K562 (cell line): Measurements from ENCODE around the gene MYL6B. TPM values are rescaled to one million over a fixed set of nuclear protein-coding genes. Genes with fewer than 3 reads are reported as not detected.

Experiments used
- ATAC-seq: fragments of 200-7000 bp; cut with Tn5 transposase; 3 replicates; pipeline ENCODE4 v1.9.1; 2020; ENCODE audit warnings: moderate library complexity
- BruUV-seq: library from RNA; stranded (reverse); fragments of 400-500 nt; replicated peaks from 2 replicates; lab custom pipeline; 2021; lab: Mats Ljungman, UMichigan
- CTCF ChIA-PET: fragments of 300-600 bp; formaldehyde crosslinking; extraction: SDS; loops from one replicate; lab custom pipeline; 2021; ENCODE audit warnings: low intra/inter-chr PET ratio; lab: Yijun Ruan, JAX
- POLR2A ChIA-PET: fragments of 300-600, 350-650 bp; sonication (Branson Sonifier 250); formaldehyde crosslinking; extraction: SDS; loops from one replicate; lab custom pipeline; 2021; ENCODE audit warnings: antibody characterized with exemption, inconsistent platforms; lab: Yijun Ruan, JAX
- DNase-seq, 4 experiments: peaks; one replicate each; pipeline versions ENCODE4 v3.0.0 to v3.0.0-alpha.2; 2011 to 2018; ENCODE audit warnings: low spot score in 3 of 4, mixed read lengths in 3 of 4; ENCODE audit errors: extremely low read depth in 1 of 4
- FAIRE-seq: peaks from 2 replicates; lab custom pipeline; 2011; peaks lifted over from hg19 to GRCh38; lab: Jason Lieb, UNC
- H2AFZ ChIP-seq: 2 replicates; pipeline ENCODE4 v1.6.0; 2011; ENCODE audit warnings: low read depth, low read length, control low read depth, inconsistent platforms
- H3K27ac ChIP-seq: fragments of 200-600 bp; 3 replicates; pipeline ENCODE4 v1.8.0; 2011; ENCODE audit warnings: low read depth, mild to moderate bottlenecking, control low read depth, inconsistent platforms, low read length, moderate library complexity, mixed read lengths; ENCODE audit errors: extremely low read depth
- H3K27me3 ChIP-seq, 2 experiments: fragments of 300-600 bp in 1 of 2; 2 replicates in 1 of 2; 3 replicates in 1 of 2; pipeline versions ENCODE4 v1.6.0 to v1.8.0; 2011; ENCODE audit warnings: inconsistent platforms in 2 of 2, low read length in 2 of 2, mild to moderate bottlenecking in 1 of 2, mixed read lengths in 1 of 2, moderate library complexity in 1 of 2; ENCODE audit not compliant: control insufficient read depth in 2 of 2, insufficient read depth in 2 of 2
- H3K36me3 ChIP-seq: fragments of 300-600 bp; 3 replicates; pipeline ENCODE4 v1.8.0; 2011; ENCODE audit warnings: mild to moderate bottlenecking, low read length, inconsistent platforms; ENCODE audit not compliant: control insufficient read depth, insufficient read depth
- H3K4me1 ChIP-seq, 2 experiments: fragments of 200-600 bp in 1 of 2; replicated peaks in 1 of 2; 2 replicates in 1 of 2; 3 replicates in 1 of 2; pipeline versions ENCODE4 v1.5.1 to v1.8.0; 2011; ENCODE audit warnings: inconsistent platforms in 2 of 2, low read length in 2 of 2, mild to moderate bottlenecking in 1 of 2, mixed read lengths in 1 of 2, moderate library complexity in 1 of 2; ENCODE audit not compliant: control insufficient read depth in 2 of 2, insufficient read depth in 2 of 2
- H3K4me2 ChIP-seq: 2 replicates; pipeline ENCODE4 v1.6.1; 2011; ENCODE audit warnings: low read length, control low read depth, inconsistent platforms, mixed read lengths; ENCODE audit not compliant: insufficient read depth
- H3K4me3 ChIP-seq: fragments of 200-600 bp; sonication (generic), shearing (Covaris generic); 2 replicates; pipeline ENCODE4 v1.5.1; 2016; ENCODE audit warnings: control low read depth, inconsistent platforms
- H3K79me2 ChIP-seq: fragments of 200-600 bp; 3 replicates; pipeline ENCODE4 v1.8.0; 2011; ENCODE audit warnings: low read length, inconsistent platforms; ENCODE audit not compliant: control insufficient read depth, insufficient read depth
- H3K9ac ChIP-seq, 2 experiments: 2 replicates each; pipeline versions ENCODE4 v1.6.0 to v1.6.1; 2011; ENCODE audit warnings: low read depth in 2 of 2, low read length in 2 of 2, control low read depth in 1 of 2, inconsistent platforms in 1 of 2, mild to moderate bottlenecking in 1 of 2, mixed read lengths in 1 of 2; ENCODE audit not compliant: insufficient read depth in 1 of 2
- H3K9me1 ChIP-seq: one replicate; pipeline ENCODE4 v1.6.0; 2011; ENCODE audit warnings: inconsistent platforms, mild to moderate bottlenecking, low read length, moderate library complexity; ENCODE audit not compliant: control insufficient read depth, insufficient read depth
- H3K9me3 ChIP-seq: replicated peaks from 2 replicates; pipeline ENCODE4 v1.5.1; 2011; ENCODE audit warnings: low read depth, low read length, inconsistent platforms; ENCODE audit not compliant: control insufficient read depth, insufficient read depth
- H4K20me1 ChIP-seq: replicated peaks from 2 replicates; pipeline ENCODE4 v1.6.1; 2011; ENCODE audit warnings: low read length, inconsistent platforms, mixed read lengths; ENCODE audit not compliant: control insufficient read depth, insufficient read depth
- ARID1B ChIP-seq: fragments of 450-650 bp; IDR thresholded peaks from 2 replicates; pipeline ENCODE4 v1.6.1; 2016; ENCODE audit warnings: antibody characterized with exemption, mild to moderate bottlenecking, inconsistent platforms
- CEBPG ChIP-seq, 3 experiments: fragments of 200-800 bp in 1 of 3; sonication (Bioruptor generic) in 1 of 3; sonication (generic) in 1 of 3; formaldehyde crosslinking in 1 of 3; IDR thresholded peaks in 2 of 3; conservative IDR thresholded peaks in 1 of 3; 2 replicates each; pipeline versions ENCODE4 v1.6.1 to v1.8.0; 2016 to 2022; ENCODE audit warnings: missing compliant biosample characterization in 2 of 3, missing genetic modification characterization in 2 of 3, mild to moderate bottlenecking in 1 of 3, missing genetic modification reagents in 1 of 3
- CLOCK ChIP-seq: fragments of 250-450 bp; sonication (Bioruptor Pico); IDR thresholded peaks from 2 replicates; pipeline ENCODE4 v1.4.0; 2020; ENCODE audit warnings: mild to moderate bottlenecking, moderate library complexity, borderline replicate concordance
- DPF2 ChIP-seq: fragments of 450-650 bp; IDR thresholded peaks from 2 replicates; pipeline ENCODE4 v1.6.1; 2016
- FUS ChIP-seq: fragments of 200-400 bp; formaldehyde crosslinking; optimal IDR thresholded peaks from 2 replicates; pipeline ENCODE3; 2017; ENCODE audit warnings: low read depth, low read length
- GTF2F1 ChIP-seq: IDR thresholded peaks from 2 replicates; pipeline ENCODE4 v1.6.1; 2011; ENCODE audit warnings: low read depth, low read length, improper control_type of control experiment
- HLTF ChIP-seq: fragments of 450-650 bp; IDR thresholded peaks from 2 replicates; pipeline ENCODE4 v1.6.1; 2016
- ILF3 ChIP-seq: fragments of 450-650 bp; IDR thresholded peaks from 2 replicates; pipeline ENCODE4 v1.6.1; 2018; ENCODE audit warnings: antibody characterized with exemption, mild to moderate bottlenecking, moderate library complexity, borderline replicate concordance
- LARP7 ChIP-seq: fragments of 450-650 bp; IDR thresholded peaks from 2 replicates; pipeline ENCODE4 v1.6.1; 2016
- NELFE ChIP-seq: IDR thresholded peaks from 2 replicates; pipeline ENCODE4 v1.6.1; 2011; ENCODE audit warnings: mild to moderate bottlenecking; ENCODE audit not compliant: insufficient read depth, insufficient read length
- SMARCA4 ChIP-seq: fragments of 450-650 bp; IDR thresholded peaks from 2 replicates; pipeline ENCODE4 v1.6.1; 2016
- SOX6 ChIP-seq: fragments of 450-650 bp; IDR thresholded peaks from 2 replicates; pipeline ENCODE4 v1.6.1; 2014; ENCODE audit warnings: mild to moderate bottlenecking
- SRSF9 ChIP-seq: fragments of 200-400 bp; formaldehyde crosslinking; IDR thresholded peaks from 2 replicates; pipeline ENCODE4 v1.6.1; 2017; ENCODE audit warnings: low read depth, low read length, borderline replicate concordance
- STAT5A ChIP-seq: IDR thresholded peaks from 2 replicates; pipeline ENCODE4 v1.6.1; 2012; ENCODE audit warnings: low read length, inconsistent platforms, borderline replicate concordance
- THRAP3 ChIP-seq: fragments of 450-650 bp; IDR thresholded peaks from 2 replicates; pipeline ENCODE4 v1.6.1; 2016; ENCODE audit warnings: mild to moderate bottlenecking, inconsistent platforms, borderline replicate concordance
- TSC22D4 ChIP-seq: fragments of 450-650 bp; IDR thresholded peaks from 2 replicates; pipeline ENCODE4 v1.6.1; 2016; ENCODE audit warnings: missing genetic modification characterization, missing biosample characterization, control low read depth
- WHSC1 ChIP-seq: IDR thresholded peaks from one replicate; pipeline ENCODE4 v1.6.1; 2012; ENCODE audit warnings: low read length, control low read depth, inconsistent platforms
- ZC3H4 ChIP-seq: sonication (generic); formaldehyde crosslinking; IDR thresholded peaks from 2 replicates; pipeline ENCODE4 v1.9.0; 2021; ENCODE audit warnings: missing genetic modification reagents, borderline replicate concordance
- ZHX1 ChIP-seq: fragments of 150-350 bp; conservative IDR thresholded peaks from 2 replicates; pipeline ENCODE4 v1.6.1; 2014; ENCODE audit warnings: low read length
- ZNF23 ChIP-seq: fragments of 250-450 bp; sonication (Bioruptor Pico); IDR thresholded peaks from 2 replicates; pipeline ENCODE4 v1.4.0; 2020; ENCODE audit warnings: mild to moderate bottlenecking
- ZNF77 ChIP-seq: fragments of 250-450 bp; sonication (Bioruptor Pico); IDR thresholded peaks from 2 replicates; pipeline ENCODE4 v1.5.0; 2020
- WGBS: fragments of 100-300 bp; shearing (Covaris generic); methylation state at CpG from one replicate; pipeline ENCODE4 v1.1.6; 2016; ENCODE audit warnings: low coverage, mixed read lengths; ENCODE audit not compliant: insufficient coverage; ENCODE audit errors: missing lambda C conversion rate; 5-methylcytosine and 5-hydroxymethylcytosine counted together
- in situ Hi-C: fragments of 300-500 bp; cut with MboI; formaldehyde crosslinking; loops from 4 replicates; pipeline ENCODE4 v1.15.0; 2018; ENCODE audit warnings: inconsistent platforms, mixed read lengths
- intact Hi-C: fragments of 100-400 bp; cut with micrococcal nuclease; formaldehyde crosslinking; loops from 2 replicates; pipeline ENCODE4 v1.14.2; 2022
- polyA plus RNA-seq, 8 experiments: library from polyadenylated mRNA; depleted of rRNA in 4 of 8; stranded (reverse) in 5 of 8; unstranded in 3 of 8; fragments of >200 nt; fragmentation: Nextera tagmentation in 2 of 8; fragmentation: Illumina TruSeq in 1 of 8; extraction: Ambion mirVana in 2 of 8; extraction: Trizol in 1 of 8; gene quantifications; 2 replicates each; pipeline versions ENCODE4 v1.2.1 to v1.2.3, GENCODE V29; 2011 to 2014; ENCODE audit warnings: inconsistent platforms in 1 of 8, missing spikeins in 1 of 8
- total RNA-seq, 7 experiments: library from RNA; depleted of rRNA in 6 of 7; stranded (reverse); fragments of >200 nt in 6 of 7; fragmentation: Illumina TruSeq in 2 of 7; extraction: Trizol in 2 of 7; gene quantifications; 2 replicates each; pipeline versions ENCODE4 v1.2.1 to v1.2.3, GENCODE V29; 2011 to 2021; ENCODE audit warnings: low replicate concordance in 1 of 7

The MYL6B gene
- total and polyA plus RNA-seq, 9 of the 15 experiments (the other 6 are each of a cell fraction or from before 2014, with no cell fraction given): 42.8 to 77.3 (median 68.6) TPM

GRCh38 chr12:56103823-56104108 is 48.6 kb upstream of the MYL6B start:
- Histone ChIP-seq H3K9me3 (0 out of 2 replicates have a peak, but pooled peaks cover 5% of the 10 kb centered on the region), H3K27ac (peak overlapping the region; percentile 99), H3K27me3 (no peaks in the 10 kb centered on the region), H3K79me2 (peaks cover 47% of the 10 kb centered on the region), H2AFZ (peak overlapping the region; percentile 91), H3K4me3 (peak overlapping the region; percentile 97), H3K9me1 (no peaks in the 10 kb centered on the region), H3K4me1 (peaks cover 11 to 25% of the 10 kb centered on the region in 2 experiments; a peak in 4 of 5 replicates), H4K20me1 (peaks cover 10% of the 10 kb centered on the region), H3K4me2 (peak overlapping the region; percentile 83), H3K9ac (peak overlapping the region; percentile 98 to 99), H3K36me3 (peaks cover 36% of the 10 kb centered on the region)
- ChIA-PET POLR2A (interaction anchor here (0.6 to 7.8 kb wide), 22 partner anchors 9 to 622 kb away, joined by 3 to 125 read pairs (median 4); partner anchors contain the start of genes ESYT1, IKZF4, MYL6 and RPL41), CTCF (no interaction called here)
- intact Hi-C loops (loop anchor here (2.0 kb wide), 1 partner anchor 21 kb away; no protein-coding TSS in a partner anchor), in situ Hi-C loops (no loop called here)
- 2% methylated on average over 8 of the region's 8 CpGs for WGBS
- no peak for FAIRE-seq
- no peak for ATAC-seq
- TSS peak; percentile 95 for BruUV-seq
- DNase-seq: no peak
- TF ChIP-seq DPF2 (peak; percentile 30; the same call in 1 of the 2 replicates), CEBPG (CRISPR knock-in tag; IDR thresholded peaks at IDR 0.05) (no peak), CEBPG (tag; conservative IDR thresholded peaks at IDR 0.05 in 1 of 2, IDR thresholded peaks at IDR 0.05 in 1 of 2) (no peak), STAT5A (no peak), ARID1B (0 out of 2 replicates have a peak, but pooled peaks have one; percentile 9), WHSC1 (no peak), SMARCA4 (peak; percentile 50; the same call in 1 of the 2 replicates), CLOCK (CRISPR knock-in tag) (no peak), ZNF77 (CRISPR knock-in tag) (no peak), NELFE (no peak), ZC3H4 (CRISPR knock-in tag) (no peak), HLTF (0 out of 2 replicates have a peak, but pooled peaks have one; percentile 30), LARP7 (0 out of 2 replicates have a peak, but pooled peaks have one; percentile 34), THRAP3 (no peak), ILF3 (no peak), ZHX1 (no peak), FUS (no peak), GTF2F1 (no peak), SRSF9 (no peak), SOX6 (no peak), ZNF23 (CRISPR knock-in tag) (no peak), TSC22D4 (no peak)
